ENCODE data around the gene LSP1. TPM values are rescaled to one million over a fixed set of nuclear protein-coding genes. Genes with fewer than 3 reads are reported as not detected.

Gene LSP1
- total and polyA plus RNA-seq, 2 of the 13 experiments (the other 11 are each of a cell fraction or from before 2014, with no cell fraction given) = 0.59 to 1.00 TPM

- no peak for TF ChIP-seq ZFP36 (IDR thresholded peaks at IDR 0.05; ENCODE audit: borderline replicate concordance, low read depth, low read length, partially characterized antibody)
Observed at GRCh38 chr11:1840780-1841480, 12.0 kb upstream of the LSP1 start (continued).

- peaks cover 10 to 50% of the 10 kb centered on the region in 2 experiments; a peak in 4 of 5 replicates for H3K27me3 ChIP-seq (ENCODE audit: control insufficient read depth in 1 of 2, insufficient read depth in 2 of 2, low read length in 2 of 2)
- ChIA-PET POLR2A (no interaction called here), CTCF (ENCODE audit: low intra/inter-chr PET ratio, low total read pairs) (no interaction called here)
- H4K20me1 ChIP-seq (ENCODE audit: insufficient read depth, low read length) = no peaks in the 10 kb centered on the region
- H3K9ac ChIP-seq (ENCODE audit: insufficient read depth, low read depth, low read length) = no peak overlapping the region
- no peaks in the 10 kb centered on the region for H3K79me2 ChIP-seq (ENCODE audit: insufficient read depth, low read length)
- no CpG with 5 or more reads among the region's 19 CpGs for WGBS (ENCODE audit: low lambda C conversion rate)
- peaks cover 71% of the 10 kb centered on the region for H3K4me1 ChIP-seq (ENCODE audit: insufficient read depth, low read length)
- intact Hi-C loops (cut with micrococcal nuclease; ENCODE audit: unreplicated experiment) = no loop called here
- no peak overlapping the region for H2AFZ ChIP-seq (ENCODE audit: low read length)
- in situ Hi-C loops (cut with HindIII; ENCODE audit: extremely low pct_ligation_motif_present, low pct_unique_long_range_greater_than_20kb) = loop anchor here (5.0 kb wide), 1 partner anchor 311 kb away; no protein-coding TSS in a partner anchor
- BruUV-seq (replicated peaks) = no TSS peak
- no peaks in the 10 kb centered on the region for H3K36me3 ChIP-seq (replicated peaks in 1 of 2; ENCODE audit: control insufficient read depth in 1 of 2, insufficient read depth in 2 of 2, low read length in 2 of 2)
- FAIRE-seq = no peak
- H3K4me3 ChIP-seq (replicated peaks in 1 of 3; ENCODE audit: insufficient read depth in 1 of 3, low read depth in 2 of 3, low read length in 3 of 3) = no peak overlapping the region
- no peaks in the 10 kb centered on the region for H3K9me3 ChIP-seq (ENCODE audit: low read length)
- TF ChIP-seq HNF1B (CRISPR knock-in tag; IDR thresholded peaks at IDR 0.05) = 0 out of 2 replicates have a peak, but pooled peaks have one; percentile 29
- TF ChIP-seq ZNF883 (CRISPR knock-in tag; IDR thresholded peaks at IDR 0.05; ENCODE audit: not compliant biosample characterization) = peak; percentile 42
- 0 out of 2 replicates have a peak, but pooled peaks have one; percentile 52 for TF ChIP-seq SMAD9 (CRISPR knock-in tag; IDR thresholded peaks at IDR 0.05)
- no peak for TF ChIP-seq ZNF598 (CRISPR knock-in tag; IDR thresholded peaks at IDR 0.05; ENCODE audit: borderline replicate concordance)
- 0 out of 2 replicates have a peak, but pooled peaks have one; percentile 10 for TF ChIP-seq ZNF468 (CRISPR knock-in tag; IDR thresholded peaks at IDR 0.05)
- 0 out of 2 replicates have a peak, but pooled peaks have one; percentile 12 for TF ChIP-seq ZNF563 (CRISPR knock-in tag; IDR thresholded peaks at IDR 0.05)
- TF ChIP-seq POLR2AphosphoS5 (IDR thresholded peaks at IDR 0.05; ENCODE audit: low read depth, low read length) = 0 out of 2 replicates have a peak, but pooled peaks have one; percentile 24
- TF ChIP-seq KDM4B (CRISPR knock-in tag; IDR thresholded peaks at IDR 0.05) = no peak
- no peak for TF ChIP-seq ZNF180 (CRISPR knock-in tag; IDR thresholded peaks at IDR 0.05; ENCODE audit: borderline replicate concordance, low read depth)
- no peak for TF ChIP-seq E2F1 (CRISPR knock-in tag; IDR thresholded peaks at IDR 0.05)
- TF ChIP-seq ZNF333 (CRISPR knock-in tag; IDR thresholded peaks at IDR 0.05; ENCODE audit: borderline replicate concordance) = 0 out of 2 replicates have a peak, but pooled peaks have one; percentile 18
- ATAC-seq = no peak
- no peak overlapping the region; the same call in 1 of the 2 replicates for H3K4me2 ChIP-seq (ENCODE audit: low read depth, low read length)
- no peak for DNase-seq (ENCODE audit: low spot score)
- H3K27ac ChIP-seq (ENCODE audit: extremely low read length, insufficient read depth, low read length) = peak overlapping the region; percentile 54
Observed at GRCh38 chr11:1841511-1842148, 11.3 kb upstream of the LSP1 start.

Data from HepG2 (cell line).